Right ventricle myocardium superior (tissue), 1 donor: ENCODE data around the gene SNX11. TPM values are rescaled to one million over a fixed set of nuclear protein-coding genes. Genes with fewer than 3 reads are reported as not detected.

Source experiments
- ATAC-seq: fragments of 200-7000 bp; cut with Tn5 transposase; one replicate; pipeline ENCODE4 v1.9.1; 2020; ENCODE audit warnings: mild to moderate bottlenecking; ENCODE audit not compliant: poor library complexity
- DNase-seq: peaks from one replicate; pipeline ENCODE4 v3.0.0-alpha.2; 2020
- intact Hi-C: fragments of 100-400 bp; cut with DNase I; formaldehyde crosslinking; loops from one replicate; pipeline ENCODE4 v1.11.2; 2022
- total RNA-seq: library from RNA; stranded (reverse); fragmentation: NEBNext Ultra II Directional; extraction: Animal tissue kit (Norgen Biotek cat#: 25700); gene quantifications from one replicate; pipeline ENCODE4 v1.2.1, GENCODE V29; 2021
- donor health status: DM: no; HTN: yes; CAD: no; lungs with severe emphysema.

Gene SNX11
- total RNA-seq, 1 donor from 2014 or later, result 11.8 TPM

GRCh38 chr17:48084932-48085331 lies 22.6 kb upstream of the SNX11 start:
- intact Hi-C loops, result loop anchor here (5.0 kb wide), 1 partner anchor 42 kb away; no protein-coding TSS in a partner anchor
- ATAC-seq, result no peak

GRCh38 chr17:48093341-48094045 lies 14.1 kb upstream of the SNX11 start:
- no peak for ATAC-seq
- no peak for DNase-seq
- intact Hi-C loops, result no loop called here

More at GRCh38 chr17:48084932-48085331, 22.6 kb upstream of the SNX11 start:
- no peak for DNase-seq

DNA sequence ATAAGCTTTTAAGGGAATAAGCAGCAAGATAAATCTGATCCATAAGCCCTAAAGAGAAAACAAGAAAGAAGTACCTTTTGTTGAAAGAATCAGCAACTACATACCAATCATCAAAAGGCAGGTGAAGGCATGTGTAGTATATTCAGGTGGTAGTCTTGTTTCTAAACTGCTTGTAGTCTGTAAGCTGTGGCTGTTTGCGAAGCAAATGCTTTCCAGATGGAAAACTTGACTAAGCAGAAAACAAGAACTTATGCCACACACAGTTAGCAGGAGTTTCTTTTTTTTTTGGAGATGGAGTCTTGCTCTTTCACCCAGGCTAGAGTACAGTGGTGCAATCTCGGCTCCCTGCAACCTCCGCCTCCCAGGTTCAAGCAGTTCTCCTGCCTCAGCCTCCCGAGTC lies 12.0 kb upstream of the SNX11 start:
- no peak for ATAC-seq
- DNase-seq, result no peak
- intact Hi-C loops, result no loop called here

GRCh38 chr17:48100160-48100559 lies 7.4 kb upstream of the SNX11 start:
- intact Hi-C loops, result no loop called here
- DNase-seq (no peak), ATAC-seq (no peak)

- ATAC-seq (peak; percentile 42), DNase-seq (peak; percentile 59)
- intact Hi-C loops, result no loop called here
These were observed 7.0 kb upstream of the SNX11 start for GRCh38 chr17:48100591-48101011.

DNA sequence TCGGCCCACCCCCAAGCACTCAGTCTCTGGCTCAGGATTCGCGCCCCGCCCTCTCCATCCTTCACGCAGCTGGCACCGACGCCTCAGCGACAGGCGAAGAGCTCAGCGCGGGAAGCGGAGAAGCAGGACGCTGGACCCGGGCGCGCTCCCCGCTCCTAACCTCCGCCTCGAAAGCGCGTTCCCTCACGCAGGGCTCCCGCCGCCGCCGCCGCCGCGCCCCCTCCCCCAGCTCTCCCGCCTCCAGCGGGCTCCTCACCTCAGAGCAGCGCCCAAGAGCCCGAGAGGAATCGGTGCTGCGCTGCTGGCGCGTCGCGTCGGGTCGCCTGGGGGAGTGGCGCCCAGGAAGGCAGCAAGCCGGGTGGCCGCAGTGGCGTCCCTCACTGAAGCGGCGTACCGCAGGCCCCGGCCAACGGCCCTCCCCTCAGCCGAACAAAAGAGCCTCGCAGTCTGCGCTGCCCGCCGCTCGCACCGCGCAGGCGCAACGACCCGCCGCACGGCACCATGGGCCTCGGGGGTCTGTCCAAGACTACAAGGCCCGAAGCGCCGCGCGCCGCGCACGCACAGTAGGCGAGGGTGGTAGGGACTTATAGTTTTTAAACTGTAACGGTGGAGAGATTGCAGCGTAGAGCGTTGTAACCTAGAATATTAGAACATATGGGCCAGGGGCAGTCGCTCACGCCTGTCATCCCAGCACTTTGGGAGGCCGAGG lies 6.4 kb upstream of the SNX11 start, which contains the start of gene CBX1:
Gene CBX1, minus strand, starts transcription at position 467 of the 709 bp plus-strand sequence. CDS start 24,474 bp downstream, outside the sequence.
- peak; percentile 99 for ATAC-seq
- intact Hi-C loops, result no loop called here
- peak; percentile 97 for DNase-seq

GRCh38 chr17:48102043-48102750 lies 5.4 kb upstream of the SNX11 start:
- no peak for DNase-seq
- intact Hi-C loops, result no loop called here
- no peak for ATAC-seq

GRCh38 chr17:48102798-48103715 lies 4.5 kb upstream of the SNX11 start:
- no peak for DNase-seq
- ATAC-seq, result no peak
- intact Hi-C loops, result no loop called here

DNA sequence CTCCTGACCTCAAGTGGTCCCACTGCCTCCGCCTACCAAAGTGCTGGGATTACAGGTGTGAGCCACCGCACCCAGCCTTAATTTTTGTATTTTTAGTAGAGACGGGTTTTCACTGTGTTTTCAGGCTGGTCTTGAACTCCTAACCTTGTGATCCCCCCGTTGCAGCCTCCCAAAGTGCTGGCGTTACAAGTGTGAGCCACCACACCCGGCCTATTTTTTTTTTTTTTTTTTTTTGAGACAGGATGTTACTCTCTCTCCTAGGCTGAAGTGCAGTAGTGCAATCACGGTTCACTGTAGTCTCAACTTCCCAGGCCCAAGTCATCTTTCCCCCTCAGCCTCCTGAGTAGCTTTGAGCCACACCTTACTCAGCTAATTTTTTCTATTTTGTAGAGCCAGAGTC lies 3.1 kb upstream of the SNX11 start:
- DNase-seq (no peak), ATAC-seq (no peak)
- intact Hi-C loops, result no loop called here

DNA sequence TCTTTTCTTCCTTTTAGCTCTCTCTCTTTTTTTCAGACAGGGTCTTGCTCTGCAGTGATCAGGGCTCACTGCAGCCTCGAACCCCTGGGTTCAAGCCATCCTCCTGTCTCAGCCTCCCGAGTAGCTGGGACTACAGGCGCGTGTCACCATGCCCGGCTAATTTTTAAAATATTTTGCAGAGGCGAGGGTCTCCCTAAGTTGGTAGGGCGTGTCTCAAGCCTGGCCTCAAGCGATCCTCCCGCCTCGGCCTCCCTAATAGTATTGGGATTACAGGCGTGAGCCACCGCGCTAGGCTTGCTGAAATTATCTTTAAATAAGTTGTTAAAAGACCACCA lies 797 bp upstream of the SNX11 start:
- no peak for DNase-seq
- no peak for ATAC-seq
- intact Hi-C loops, result no loop called here

DNA sequence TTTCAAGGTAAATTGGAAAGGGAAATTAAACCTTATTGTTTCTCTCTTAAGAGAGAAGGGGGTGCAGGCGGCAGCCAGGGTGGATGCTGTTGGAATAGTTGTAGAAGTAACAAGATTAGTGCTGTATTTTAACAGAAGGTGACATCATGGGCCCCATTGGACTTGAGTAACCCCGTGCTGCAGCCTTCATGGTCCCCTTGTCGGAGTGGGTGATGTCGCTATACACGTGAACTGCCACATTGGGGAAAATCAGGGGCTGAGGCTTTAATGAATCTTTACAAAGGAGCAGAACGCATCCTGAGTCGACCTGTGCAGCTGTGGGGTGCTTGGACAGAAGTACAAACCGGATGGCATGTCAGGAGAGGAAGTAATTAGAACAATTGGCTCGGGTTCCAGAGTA lies 3.2 kb downstream of the SNX11 start:
- no peak for ATAC-seq
- no peak for DNase-seq
- intact Hi-C loops, result no loop called here

DNA sequence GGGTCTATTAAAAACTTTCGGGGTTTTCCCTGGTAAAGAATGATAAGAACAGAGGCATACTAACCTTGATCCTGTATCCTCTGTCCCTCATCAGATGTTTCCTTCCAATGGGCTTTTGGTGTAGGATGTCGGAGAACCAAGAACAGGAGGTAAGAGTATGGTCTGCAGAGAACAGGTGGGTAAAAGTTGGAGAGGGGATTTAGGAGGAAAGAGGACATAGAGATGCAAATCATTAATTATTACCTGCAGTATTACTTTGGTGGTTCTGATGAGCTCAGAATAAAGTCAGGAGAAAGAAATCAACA lies 4.3 kb downstream of the SNX11 start:
- intact Hi-C loops, result no loop called here
- ATAC-seq (no peak), DNase-seq (no peak)

GRCh38 chr17:48113201-48113676 lies 5.7 kb downstream of the SNX11 start:
- ATAC-seq, result peak; percentile 66
- peak; percentile 62 for DNase-seq
- intact Hi-C loops, result no loop called here

DNA sequence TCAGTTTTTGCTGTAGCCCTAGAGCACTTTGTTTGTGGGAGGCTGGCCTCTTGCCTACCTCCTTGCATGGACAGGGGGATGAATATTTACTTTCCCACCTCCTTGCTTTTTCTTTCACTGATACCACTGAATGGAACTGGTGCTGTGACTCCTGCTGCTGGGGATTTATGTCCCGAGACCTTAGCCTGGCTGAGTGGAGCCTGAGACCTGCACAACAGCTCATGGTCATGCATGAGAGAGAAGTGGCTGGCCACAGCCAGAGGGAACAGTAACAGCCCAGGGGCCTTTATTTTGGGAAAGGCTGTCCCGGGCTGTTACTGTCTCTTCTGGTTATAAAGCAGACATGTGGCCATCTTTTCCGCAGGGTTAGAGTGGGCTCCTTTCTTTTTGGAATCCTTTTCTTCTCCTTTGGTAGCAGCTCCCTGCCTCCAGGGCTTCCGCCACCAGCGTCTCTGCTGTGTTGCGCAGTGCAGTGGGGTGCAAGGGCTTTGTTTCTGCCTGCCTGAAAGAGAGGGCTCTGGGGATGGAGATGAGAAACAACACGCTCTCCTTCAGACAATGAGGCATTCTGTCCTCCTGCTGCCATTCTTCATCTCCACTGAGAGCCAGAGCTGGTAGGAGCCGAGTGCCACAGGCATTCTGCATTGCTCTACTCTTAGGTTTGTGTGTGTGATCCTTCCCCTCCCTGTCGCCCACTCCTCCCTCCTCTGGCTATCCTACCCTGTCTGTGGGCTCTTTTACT lies 14.5 kb downstream of the SNX11 start:
- DNase-seq (no peak), ATAC-seq (no peak)
- intact Hi-C loops, result no loop called here

GRCh38 chr17:48122665-48123045 lies 15.1 kb downstream of the SNX11 start:
- intact Hi-C loops, result no loop called here
- no peak for DNase-seq
- no peak for ATAC-seq

GRCh38 chr17:48123111-48123510 lies 15.5 kb downstream of the SNX11 start:
- ATAC-seq (no peak), DNase-seq (no peak)
- intact Hi-C loops, result no loop called here

GRCh38 chr17:48123776-48124388 lies 16.3 kb downstream of the SNX11 start:
- DNase-seq, result no peak
- ATAC-seq, result no peak
- intact Hi-C loops, result no loop called here
